Neural cell (in vitro differentiated cells): ENCODE data around the gene MRC2. TPM values are rescaled to one million over a fixed set of nuclear protein-coding genes. Genes with fewer than 3 reads are reported as not detected.

Experiments used
- H2AFZ ChIP-seq: fragments of 200-600, 300-800 bp; sonication (generic), shearing (Covaris generic); 2 replicates; pipeline ENCODE4 v1.6.0; 2014; ENCODE audit warnings: low read depth, mild to moderate bottlenecking, antibody characterized with exemption, low read length, moderate library complexity
- H3F3A ChIP-seq: fragments of 200-600 bp; shearing (Covaris generic); 2 replicates; pipeline ENCODE4 v1.6.1; 2016; ENCODE audit warnings: mild to moderate bottlenecking, moderate library complexity, mixed read lengths, antibody characterized with exemption, low read length; ENCODE audit not compliant: insufficient read depth, poor library complexity, severe bottlenecking
- H3K27ac ChIP-seq: fragments of 200-600, 300-800 bp; sonication (generic), shearing (Covaris generic); 2 replicates; pipeline ENCODE4 v1.5.1; 2014; ENCODE audit warnings: mild to moderate bottlenecking, low read length, moderate library complexity
- H3K27me3 ChIP-seq: fragments of 300-800, 200-600 bp; sonication (generic), shearing (Covaris generic); 2 replicates; pipeline ENCODE4 v1.6.0; 2014; ENCODE audit warnings: mild to moderate bottlenecking, low read depth, low read length, moderate library complexity; ENCODE audit not compliant: insufficient read depth
- H3K36me3 ChIP-seq: fragments of 300-800, 200-600 bp; sonication (generic), shearing (Covaris generic); 2 replicates; pipeline ENCODE4 v1.5.1; 2014; ENCODE audit warnings: mild to moderate bottlenecking, antibody characterized with exemption, low read length, moderate library complexity; ENCODE audit not compliant: insufficient read depth
- H3K4me2 ChIP-seq: fragments of 300-800, 200-600 bp; sonication (generic), shearing (Covaris generic); 2 replicates; pipeline ENCODE4 v1.6.0; 2014; ENCODE audit warnings: mild to moderate bottlenecking, low read length
- H3K4me3 ChIP-seq: fragments of 300-800, 200-600 bp; sonication (generic), shearing (Covaris generic); 2 replicates; pipeline ENCODE4 v1.5.1; 2014; ENCODE audit warnings: mild to moderate bottlenecking, low read length, moderate library complexity
- H3K79me2 ChIP-seq: fragments of 200-600 bp; shearing (Covaris generic); replicated peaks from 2 replicates; pipeline ENCODE4 v1.6.0; 2014; ENCODE audit warnings: mild to moderate bottlenecking, low read length, moderate library complexity; ENCODE audit not compliant: insufficient read depth
- H3K9ac ChIP-seq: fragments of 300-800, 200-600 bp; sonication (generic), shearing (Covaris generic); 2 replicates; pipeline ENCODE4 v1.6.1; 2016; ENCODE audit warnings: mild to moderate bottlenecking, low read length, mixed read lengths
- H3K9me2 ChIP-seq: fragments of 200-600 bp; shearing (Covaris generic); 2 replicates; pipeline ENCODE4 v1.6.1; 2016; ENCODE audit warnings: mild to moderate bottlenecking, low read length, mixed read lengths; ENCODE audit not compliant: insufficient read depth
- H3K9me3 ChIP-seq: fragments of 200-600, 300-800 bp; sonication (generic), shearing (Covaris generic); 2 replicates; pipeline ENCODE4 v1.6.1; 2016; ENCODE audit warnings: mild to moderate bottlenecking, mixed run types, low read length, moderate library complexity, mixed read lengths
- H4K20me1 ChIP-seq: fragments of 200-600 bp; shearing (Covaris generic); 2 replicates; pipeline ENCODE4 v1.6.1; 2016; ENCODE audit warnings: mild to moderate bottlenecking, mixed run types; ENCODE audit not compliant: insufficient read depth
- EP300 ChIP-seq: fragments of 450-650 bp; conservative IDR thresholded peaks from 2 replicates; pipeline ENCODE4 v1.6.1; 2014; ENCODE audit warnings: antibody characterized with exemption, mild to moderate bottlenecking, moderate library complexity; ENCODE audit not compliant: poor library complexity, severe bottlenecking
- EZH2 ChIP-seq: fragments of 200-600, 300-800 bp; shearing (Covaris generic), sonication (generic); IDR thresholded peaks from 2 replicates; pipeline ENCODE4 v1.6.1; 2014; ENCODE audit warnings: antibody characterized with exemption, low read length, borderline replicate concordance, mild to moderate bottlenecking; ENCODE audit not compliant: insufficient read depth, poor library complexity, severe bottlenecking
- MXI1 ChIP-seq: fragments of 450-650 bp; conservative IDR thresholded peaks from 2 replicates; pipeline ENCODE4 v1.6.1; 2014; ENCODE audit warnings: antibody characterized with exemption, mild to moderate bottlenecking; ENCODE audit not compliant: poor library complexity, severe bottlenecking
- POLR2AphosphoS5 ChIP-seq: IDR thresholded peaks from 2 replicates; pipeline ENCODE4 v1.6.1; 2012
- RAD21 ChIP-seq: fragments of 450-650 bp; conservative IDR thresholded peaks from 2 replicates; pipeline ENCODE4 v1.6.1; 2014; ENCODE audit warnings: antibody characterized with exemption, mild to moderate bottlenecking, moderate library complexity
- SMC3 ChIP-seq: fragments of 450-650 bp; conservative IDR thresholded peaks from 2 replicates; pipeline ENCODE4 v1.6.1; 2014; ENCODE audit warnings: antibody characterized with exemption, mild to moderate bottlenecking, moderate library complexity; ENCODE audit not compliant: poor library complexity
- TAF1 ChIP-seq: IDR thresholded peaks from 2 replicates; pipeline ENCODE4 v1.6.1; 2012; ENCODE audit warnings: low read depth
- polyA plus RNA-seq: library from polyadenylated mRNA; depleted of rRNA; stranded (reverse); fragments of >200 nt; gene quantifications from 2 replicates; pipeline ENCODE4 v1.2.3, GENCODE V29; 2014
- TF ChIP-seq, protein P1 (sequence below): fragments of 450-650 bp; IDR thresholded peaks from 2 replicates; pipeline ENCODE4 v1.5.1; 2014; ENCODE audit warnings: antibody characterized with exemption, mild to moderate bottlenecking, moderate library complexity; ENCODE audit not compliant: poor library complexity, severe bottlenecking
- TF ChIP-seq, protein P2 (sequence below): IDR thresholded peaks from 2 replicates; pipeline ENCODE4 v1.6.1; 2012; ENCODE audit warnings: borderline replicate concordance

The MRC2 gene
- polyA plus RNA-seq, 1 donor from 2014 or later, result 0.36 TPM

DNA sequence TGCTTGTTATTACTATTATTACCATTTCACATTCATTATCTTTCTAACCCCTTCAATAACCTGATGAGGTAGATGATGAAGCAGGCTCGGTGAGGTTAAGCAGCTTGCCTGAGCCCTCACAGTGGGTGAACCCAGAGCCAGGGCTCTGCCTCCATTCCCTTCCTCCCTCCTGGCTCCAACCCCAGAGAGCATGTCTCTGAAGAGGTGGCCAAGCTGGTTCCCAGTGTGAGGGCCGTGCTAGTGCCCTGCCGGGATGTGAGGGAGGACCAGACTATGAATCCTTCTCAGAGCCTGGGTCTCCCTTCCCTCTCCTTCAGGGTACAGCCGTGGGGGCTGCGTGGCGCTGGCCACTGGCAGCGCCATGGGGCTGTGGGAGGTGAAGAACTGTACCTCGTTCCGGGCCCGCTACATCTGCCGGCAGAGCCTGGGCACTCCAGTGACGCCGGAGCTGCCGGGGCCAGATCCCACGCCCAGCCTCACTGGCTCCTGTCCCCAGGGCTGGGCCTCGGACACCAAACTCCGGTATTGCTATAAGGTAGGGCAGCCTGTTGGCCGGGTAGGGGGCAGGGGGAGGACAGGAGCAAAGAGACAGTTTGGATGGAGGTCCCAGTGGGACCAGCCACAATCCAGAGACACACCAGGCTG, 49.6 kb downstream of the MRC2 start:
- H3K27ac ChIP-seq, result no peak overlapping the region
- H2AFZ ChIP-seq, result no peak overlapping the region
- no peaks in the 10 kb centered on the region for H3F3A ChIP-seq
- no peak overlapping the region for H3K9ac ChIP-seq
- H3K4me3 ChIP-seq, result no peak overlapping the region
- no peaks in the 10 kb centered on the region for H3K9me3 ChIP-seq
- TF ChIP-seq TAF1 (no peak), RAD21 (no peak), EP300 (no peak), SMC3 (no peak), POLR2AphosphoS5 (no peak), EZH2 (no peak), MXI1 (no peak)
- TF ChIP-seq, protein P1, sequence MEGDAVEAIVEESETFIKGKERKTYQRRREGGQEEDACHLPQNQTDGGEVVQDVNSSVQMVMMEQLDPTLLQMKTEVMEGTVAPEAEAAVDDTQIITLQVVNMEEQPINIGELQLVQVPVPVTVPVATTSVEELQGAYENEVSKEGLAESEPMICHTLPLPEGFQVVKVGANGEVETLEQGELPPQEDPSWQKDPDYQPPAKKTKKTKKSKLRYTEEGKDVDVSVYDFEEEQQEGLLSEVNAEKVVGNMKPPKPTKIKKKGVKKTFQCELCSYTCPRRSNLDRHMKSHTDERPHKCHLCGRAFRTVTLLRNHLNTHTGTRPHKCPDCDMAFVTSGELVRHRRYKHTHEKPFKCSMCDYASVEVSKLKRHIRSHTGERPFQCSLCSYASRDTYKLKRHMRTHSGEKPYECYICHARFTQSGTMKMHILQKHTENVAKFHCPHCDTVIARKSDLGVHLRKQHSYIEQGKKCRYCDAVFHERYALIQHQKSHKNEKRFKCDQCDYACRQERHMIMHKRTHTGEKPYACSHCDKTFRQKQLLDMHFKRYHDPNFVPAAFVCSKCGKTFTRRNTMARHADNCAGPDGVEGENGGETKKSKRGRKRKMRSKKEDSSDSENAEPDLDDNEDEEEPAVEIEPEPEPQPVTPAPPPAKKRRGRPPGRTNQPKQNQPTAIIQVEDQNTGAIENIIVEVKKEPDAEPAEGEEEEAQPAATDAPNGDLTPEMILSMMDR, result no peak
- TF ChIP-seq, protein P2, sequence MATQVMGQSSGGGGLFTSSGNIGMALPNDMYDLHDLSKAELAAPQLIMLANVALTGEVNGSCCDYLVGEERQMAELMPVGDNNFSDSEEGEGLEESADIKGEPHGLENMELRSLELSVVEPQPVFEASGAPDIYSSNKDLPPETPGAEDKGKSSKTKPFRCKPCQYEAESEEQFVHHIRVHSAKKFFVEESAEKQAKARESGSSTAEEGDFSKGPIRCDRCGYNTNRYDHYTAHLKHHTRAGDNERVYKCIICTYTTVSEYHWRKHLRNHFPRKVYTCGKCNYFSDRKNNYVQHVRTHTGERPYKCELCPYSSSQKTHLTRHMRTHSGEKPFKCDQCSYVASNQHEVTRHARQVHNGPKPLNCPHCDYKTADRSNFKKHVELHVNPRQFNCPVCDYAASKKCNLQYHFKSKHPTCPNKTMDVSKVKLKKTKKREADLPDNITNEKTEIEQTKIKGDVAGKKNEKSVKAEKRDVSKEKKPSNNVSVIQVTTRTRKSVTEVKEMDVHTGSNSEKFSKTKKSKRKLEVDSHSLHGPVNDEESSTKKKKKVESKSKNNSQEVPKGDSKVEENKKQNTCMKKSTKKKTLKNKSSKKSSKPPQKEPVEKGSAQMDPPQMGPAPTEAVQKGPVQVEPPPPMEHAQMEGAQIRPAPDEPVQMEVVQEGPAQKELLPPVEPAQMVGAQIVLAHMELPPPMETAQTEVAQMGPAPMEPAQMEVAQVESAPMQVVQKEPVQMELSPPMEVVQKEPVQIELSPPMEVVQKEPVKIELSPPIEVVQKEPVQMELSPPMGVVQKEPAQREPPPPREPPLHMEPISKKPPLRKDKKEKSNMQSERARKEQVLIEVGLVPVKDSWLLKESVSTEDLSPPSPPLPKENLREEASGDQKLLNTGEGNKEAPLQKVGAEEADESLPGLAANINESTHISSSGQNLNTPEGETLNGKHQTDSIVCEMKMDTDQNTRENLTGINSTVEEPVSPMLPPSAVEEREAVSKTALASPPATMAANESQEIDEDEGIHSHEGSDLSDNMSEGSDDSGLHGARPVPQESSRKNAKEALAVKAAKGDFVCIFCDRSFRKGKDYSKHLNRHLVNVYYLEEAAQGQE, result no peak
- no peaks in the 10 kb centered on the region for H3K36me3 ChIP-seq
- no peaks in the 10 kb centered on the region for H3K27me3 ChIP-seq
- H3K79me2 ChIP-seq, result no peaks in the 10 kb centered on the region
- H4K20me1 ChIP-seq, result no peaks in the 10 kb centered on the region
- H3K9me2 ChIP-seq, result no peaks in the 10 kb centered on the region
- no peak overlapping the region for H3K4me2 ChIP-seq

DNA sequence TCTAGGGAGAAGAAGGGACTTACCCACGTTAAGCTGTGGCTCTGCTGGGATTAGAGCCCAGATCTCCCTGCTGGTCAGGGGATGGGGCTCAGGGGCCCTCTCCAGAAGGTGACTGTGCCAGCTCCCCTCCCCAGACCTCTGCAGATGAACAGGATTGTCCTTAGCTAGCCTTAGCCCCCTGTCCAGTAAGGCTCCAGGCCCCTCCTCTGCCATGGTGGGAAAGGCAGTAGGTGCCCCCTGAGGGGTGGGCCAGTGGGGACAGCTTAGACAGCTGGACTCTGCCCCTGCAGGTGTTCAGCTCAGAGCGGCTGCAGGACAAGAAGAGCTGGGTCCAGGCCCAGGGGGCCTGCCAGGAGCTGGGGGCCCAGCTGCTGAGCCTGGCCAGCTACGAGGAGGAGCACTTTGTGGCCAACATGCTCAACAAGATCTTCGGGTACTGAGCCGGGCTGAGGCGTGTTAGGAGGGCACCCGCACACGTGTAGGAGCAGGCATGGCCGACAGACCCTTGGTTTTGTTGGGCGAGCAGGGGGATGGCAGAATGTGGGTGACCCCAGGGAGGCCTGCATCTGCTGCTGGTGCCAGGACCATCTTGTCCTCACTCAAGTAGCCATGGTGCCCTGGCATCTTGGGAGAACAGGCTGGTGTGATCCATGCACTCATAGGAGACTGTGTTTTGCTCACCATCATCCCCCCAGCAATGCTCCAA, 50.9 kb downstream of the MRC2 start:
- Histone ChIP-seq H3K9ac (no peak overlapping the region), H3K36me3 (no peaks in the 10 kb centered on the region), H4K20me1 (no peaks in the 10 kb centered on the region), H3K79me2 (no peaks in the 10 kb centered on the region), H3F3A (no peaks in the 10 kb centered on the region), H3K9me3 (no peaks in the 10 kb centered on the region), H3K27me3 (no peaks in the 10 kb centered on the region), H3K4me3 (no peak overlapping the region), H3K9me2 (no peaks in the 10 kb centered on the region), H3K4me2 (no peak overlapping the region), H3K27ac (no peak overlapping the region), H2AFZ (no peak overlapping the region)
- TF ChIP-seq POLR2AphosphoS5 (no peak), EP300 (no peak), SMC3 (no peak), EZH2 (no peak), TAF1 (no peak), MXI1 (no peak), RAD21 (no peak)
